Hepatic stellate cell (primary cell): ENCODE data around the gene RASGRP2.

Experiments
- DNase-seq: peaks from one replicate; pipeline ENCODE4 v3.0.0; 2011; ENCODE audit warnings: low spot score

RASGRP2 gene

DNA sequence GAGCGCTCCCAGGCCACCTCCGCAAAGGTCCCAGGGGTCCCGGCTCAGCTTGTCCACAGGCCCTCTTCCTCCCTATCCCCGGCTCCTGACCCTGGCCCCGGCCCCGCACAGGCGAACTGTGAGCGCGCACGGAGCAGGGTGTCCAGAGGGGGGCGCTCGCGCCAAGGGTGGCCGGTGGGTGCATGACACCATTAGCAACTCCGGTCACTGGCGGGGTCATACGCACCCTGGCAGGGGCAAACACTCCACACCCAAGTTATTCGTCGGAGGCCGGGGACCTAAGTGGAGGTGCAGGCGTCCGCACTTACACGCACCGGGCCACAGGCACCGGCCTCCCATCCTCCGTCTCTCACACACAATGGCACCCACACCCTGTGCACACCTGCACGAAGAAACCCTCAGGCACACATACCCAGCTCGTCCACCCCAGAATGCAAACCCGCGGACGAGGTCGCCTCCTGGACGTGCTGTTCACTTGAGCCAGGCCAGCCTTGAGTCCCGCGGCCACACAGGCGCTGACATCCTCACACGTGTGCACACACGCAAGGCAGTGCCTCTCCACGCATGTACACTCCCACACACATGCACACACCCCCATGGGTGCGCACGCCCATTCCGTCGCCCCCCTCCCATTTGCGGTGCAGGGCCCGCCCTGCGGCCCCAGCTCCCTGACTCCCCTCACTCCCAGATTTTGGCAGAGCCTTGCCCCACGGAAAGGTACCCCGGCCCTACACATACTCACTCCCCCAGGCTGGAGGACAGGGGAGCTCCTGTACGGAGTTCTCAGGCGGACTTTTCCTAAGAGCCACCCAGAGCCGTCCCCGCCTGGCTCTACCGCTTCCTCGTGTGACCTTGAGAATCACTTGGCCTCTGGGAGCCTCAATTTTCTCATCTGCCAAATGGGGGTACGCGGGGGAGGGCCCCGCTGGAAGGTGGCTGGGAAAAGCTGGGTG is at the start of gene RASGRP2:
RASGRP2 (minus strand) TSS at position 552 of the 953 bp plus-strand sequence. CDS start 1,276 bp downstream, outside the sequence.
- peak; percentile 76 for DNase-seq

GRCh38 chr11:64792482-64792881 is 48.5 kb upstream of the RASGRP2 start:
- DNase-seq = no peak

- no peak for DNase-seq
Measured at GRCh38 chr11:64791781-64792291, 47.9 kb upstream of the RASGRP2 start.

DNA sequence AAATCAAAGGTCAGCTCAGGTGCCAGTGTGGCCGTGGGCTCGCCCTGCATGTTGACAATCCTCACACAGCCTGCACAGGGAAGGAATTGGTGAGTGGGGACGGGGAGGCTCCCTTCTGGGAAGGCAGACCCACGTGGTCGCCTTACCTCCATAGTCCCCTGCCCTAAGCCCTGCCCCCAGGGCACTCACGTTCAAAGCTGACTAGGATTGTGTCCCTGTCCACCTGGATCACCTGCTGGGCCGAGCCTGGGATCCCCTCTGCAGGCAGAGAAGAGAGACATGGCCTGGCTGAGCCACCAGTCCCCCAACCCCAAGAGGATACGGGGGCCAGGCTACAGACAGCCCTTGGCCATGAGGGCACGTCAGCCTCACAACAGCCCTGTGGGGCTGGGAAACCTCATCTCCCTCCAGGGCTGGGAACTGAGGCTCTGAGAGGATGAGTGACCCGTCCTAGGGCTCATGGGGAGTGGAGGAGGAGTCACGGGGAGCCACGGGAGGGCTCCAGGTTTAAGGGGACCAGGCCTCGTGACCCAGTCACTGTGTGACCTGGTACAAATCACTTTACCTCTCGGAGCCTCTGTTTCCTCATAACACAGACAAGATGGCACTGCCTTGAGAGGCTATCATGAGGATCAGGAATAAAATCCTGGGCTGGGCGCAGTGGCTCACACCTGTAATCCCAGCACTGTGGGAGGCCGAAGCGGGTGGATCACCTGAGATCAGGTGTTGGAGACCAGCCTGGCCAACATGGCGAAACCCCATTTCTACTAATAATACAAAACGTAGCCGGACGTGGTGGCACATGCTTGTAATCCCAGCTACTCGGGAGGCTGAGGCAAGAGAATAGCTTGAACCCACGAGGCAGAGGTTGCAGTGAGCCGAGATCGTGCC is 46.5 kb upstream of the RASGRP2 start:
- no peak for DNase-seq

DNA sequence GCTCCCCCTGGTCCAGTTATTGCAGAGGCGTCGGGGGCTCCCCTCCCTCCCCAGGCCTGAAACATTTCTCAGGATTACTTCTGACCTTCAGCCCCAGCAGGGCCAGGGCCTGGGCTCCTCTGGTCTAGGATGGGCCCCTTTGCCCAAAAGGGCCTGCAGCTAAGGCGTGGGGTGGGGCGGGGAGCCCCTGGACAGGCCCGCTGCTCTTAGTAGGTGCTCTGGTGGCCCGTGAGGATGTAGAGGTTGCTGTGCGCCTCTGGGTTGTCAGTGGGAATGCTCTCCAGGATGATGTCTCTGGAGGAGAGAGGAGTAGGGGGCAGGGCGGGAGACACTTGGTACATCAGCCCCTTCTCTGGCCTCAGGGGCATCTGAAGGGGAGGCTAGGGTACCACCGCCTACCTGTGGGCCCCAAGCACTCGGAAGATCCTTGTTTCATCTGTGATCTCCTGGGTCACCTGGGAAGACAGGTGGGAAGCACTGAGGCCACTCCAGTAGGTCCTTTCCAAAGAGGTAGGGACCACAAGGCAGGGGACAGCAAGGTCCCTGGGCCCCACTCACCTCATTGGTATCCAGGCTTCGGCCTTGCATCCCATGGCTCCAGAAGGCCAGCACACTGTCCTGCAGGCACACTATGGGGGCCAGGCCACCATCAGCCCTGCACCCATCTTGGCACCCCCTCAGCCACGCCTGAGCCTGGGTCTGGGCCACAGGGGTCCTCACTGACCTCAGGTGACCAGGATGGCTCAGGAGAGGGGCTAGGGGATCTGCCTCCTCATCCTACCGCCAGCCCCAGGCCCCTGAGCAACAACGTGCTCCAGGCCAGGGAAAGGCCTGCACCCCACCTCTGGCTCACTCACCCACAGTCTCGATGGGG is 45.6 kb upstream of the RASGRP2 start:
- no peak for DNase-seq

GRCh38 chr11:64788321-64789215 is 44.6 kb upstream of the RASGRP2 start:
- no peak for DNase-seq

DNA sequence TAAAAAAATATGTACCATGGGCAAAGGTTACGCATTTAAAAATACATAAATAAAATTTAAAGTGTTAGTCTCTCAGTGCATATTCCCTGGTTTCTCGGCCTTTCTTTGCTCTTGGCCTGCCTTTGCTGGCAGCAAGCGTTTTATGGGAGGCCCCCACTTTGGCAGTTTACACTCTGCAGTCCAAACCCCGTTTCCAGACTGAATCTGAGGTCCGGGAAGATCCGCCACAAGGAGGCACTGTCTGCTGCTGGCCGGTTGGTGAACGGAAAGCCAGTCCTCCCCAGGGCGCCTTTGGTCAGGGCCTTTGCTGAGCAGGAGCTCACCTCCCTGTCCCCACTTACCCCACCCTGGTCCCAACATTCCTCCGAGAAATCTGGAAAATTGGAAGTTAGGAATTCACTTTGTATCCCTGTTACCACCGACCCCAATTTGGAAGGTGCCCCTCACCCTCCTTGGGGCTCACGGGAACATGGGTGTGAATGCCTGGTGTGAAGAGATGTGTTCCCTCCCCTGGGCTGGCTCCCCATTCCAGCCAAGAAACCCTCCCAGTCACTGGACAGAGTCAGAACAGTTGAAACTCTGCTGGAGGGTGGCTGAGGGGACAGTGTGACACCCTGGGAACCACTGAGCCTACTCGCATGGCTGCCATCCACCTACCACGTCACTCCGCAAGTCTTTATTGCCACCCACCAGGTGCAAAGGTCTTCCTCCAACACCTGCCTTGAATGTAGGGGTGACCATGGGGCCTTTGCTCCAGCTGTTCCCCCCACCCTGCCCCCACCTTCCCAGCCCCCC is 43.8 kb upstream of the RASGRP2 start:
- DNase-seq = peak; percentile 80

- DNase-seq = no peak
Measured at GRCh38 chr11:64786308-64786707, 42.4 kb upstream of the RASGRP2 start.

DNA sequence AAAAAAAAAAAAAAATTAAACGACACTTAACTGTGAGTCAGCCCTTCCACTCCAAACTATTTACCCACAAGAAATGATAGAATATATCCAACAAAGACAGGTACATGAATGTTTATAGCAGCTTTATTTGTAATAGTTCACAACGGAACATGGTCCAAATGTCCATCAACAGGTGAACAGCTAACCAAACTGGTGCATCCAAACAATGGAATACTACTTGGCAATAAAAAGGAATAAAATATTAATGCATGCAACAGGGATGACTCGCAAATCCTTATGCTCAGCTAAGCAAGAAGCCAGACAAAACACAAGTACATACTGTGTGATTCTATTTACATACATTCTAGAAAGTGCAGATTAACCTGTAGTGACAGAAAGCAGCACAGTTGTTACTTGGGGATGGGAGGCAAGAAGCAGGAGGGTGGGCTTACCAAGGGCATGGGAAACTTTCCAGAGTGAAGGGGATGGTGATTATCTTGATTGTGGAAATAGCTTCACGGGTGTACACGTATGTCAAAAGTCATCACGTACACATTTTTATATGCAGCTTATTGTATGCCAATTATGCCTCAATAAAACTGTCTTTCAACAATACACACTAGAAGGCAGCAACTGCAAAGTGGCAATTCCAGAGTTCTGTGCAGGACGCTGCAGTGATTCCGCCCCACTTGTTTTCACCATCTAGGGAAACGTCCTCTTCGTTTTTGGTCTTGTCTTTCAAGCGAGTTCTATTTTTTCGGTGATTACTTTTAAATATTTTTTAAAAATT is 41.1 kb upstream of the RASGRP2 start:
- DNase-seq = no peak

GRCh38 chr11:64778473-64779298 is 34.7 kb upstream of the RASGRP2 start, which contains the start of gene SF1:
Gene SF1 (minus strand): TSS chr11:64778542. CDS start chr11:64778392, 150 bp downstream.
- peak; percentile 98 for DNase-seq

DNA sequence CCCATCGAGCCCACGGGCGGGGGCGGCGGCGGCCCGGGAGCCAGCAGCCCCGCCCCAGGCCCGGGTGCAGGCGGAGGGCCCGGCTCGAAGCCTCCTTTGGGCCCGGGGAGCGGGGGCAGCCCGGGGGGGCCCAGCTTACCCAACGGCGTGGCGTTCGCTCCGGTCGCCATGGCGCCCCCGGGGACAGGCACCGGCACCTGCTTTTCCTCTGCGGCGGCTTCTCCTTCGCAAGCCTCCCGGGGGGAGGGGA is 34.2 kb upstream of the RASGRP2 start:
- DNase-seq = no peak

DNA sequence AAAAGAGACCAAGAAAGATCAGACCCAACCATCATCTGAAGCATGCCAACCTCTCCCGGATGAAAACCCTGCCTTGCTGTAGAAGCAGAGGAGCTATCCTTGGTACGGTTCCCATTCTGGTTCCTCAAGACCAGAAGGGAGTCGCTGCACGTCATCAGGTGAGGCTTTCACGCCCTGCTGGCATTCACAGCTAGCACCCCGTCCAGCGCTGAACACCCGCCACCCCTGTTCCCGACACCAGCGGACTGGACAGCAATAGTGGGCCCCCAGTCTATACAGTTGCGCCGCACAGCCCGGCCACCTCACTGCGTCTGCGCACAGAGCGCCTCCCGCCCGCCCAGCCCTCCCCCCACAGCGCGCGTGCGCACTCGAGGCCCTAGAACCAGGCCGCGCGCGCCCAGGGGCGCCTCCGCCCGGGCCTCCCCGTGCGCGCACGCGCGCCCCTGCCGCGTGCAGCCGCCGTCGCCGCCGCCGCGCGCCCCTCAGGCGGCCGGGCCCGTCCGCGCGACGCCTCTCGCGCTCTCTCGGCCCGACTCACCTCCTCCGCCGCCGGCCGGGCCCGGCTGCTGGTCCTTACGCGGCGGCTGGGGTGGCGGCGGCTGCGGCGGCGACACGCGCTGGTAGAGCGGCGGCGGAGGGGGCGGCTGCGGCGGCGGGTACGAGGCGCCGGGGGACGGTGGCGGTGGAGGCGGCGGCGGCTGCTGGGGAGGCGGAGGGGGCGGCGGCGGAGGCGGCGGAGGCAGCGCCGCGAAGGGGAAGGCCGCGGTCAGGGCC is 33.7 kb upstream of the RASGRP2 start:
- peak; percentile 97 for DNase-seq

DNA sequence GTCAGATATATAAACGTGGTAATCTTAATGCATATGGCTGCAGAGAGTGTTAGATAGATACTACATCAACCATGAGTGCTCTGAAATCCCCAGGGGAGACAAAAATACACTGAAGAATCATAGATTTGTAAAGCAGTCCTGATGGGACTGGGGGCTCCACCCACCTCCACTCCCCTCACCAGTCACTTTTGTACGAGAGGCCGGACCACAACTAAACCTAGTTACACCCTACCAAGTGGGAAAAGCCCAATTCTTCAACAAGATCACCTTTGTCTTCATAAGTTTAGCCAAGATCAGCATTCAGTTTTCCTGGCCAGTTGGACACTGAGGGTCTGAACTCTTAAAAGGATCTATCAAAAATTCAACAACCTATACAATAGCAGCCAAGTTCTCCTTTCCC is 32.9 kb upstream of the RASGRP2 start:
- no peak for DNase-seq

DNA sequence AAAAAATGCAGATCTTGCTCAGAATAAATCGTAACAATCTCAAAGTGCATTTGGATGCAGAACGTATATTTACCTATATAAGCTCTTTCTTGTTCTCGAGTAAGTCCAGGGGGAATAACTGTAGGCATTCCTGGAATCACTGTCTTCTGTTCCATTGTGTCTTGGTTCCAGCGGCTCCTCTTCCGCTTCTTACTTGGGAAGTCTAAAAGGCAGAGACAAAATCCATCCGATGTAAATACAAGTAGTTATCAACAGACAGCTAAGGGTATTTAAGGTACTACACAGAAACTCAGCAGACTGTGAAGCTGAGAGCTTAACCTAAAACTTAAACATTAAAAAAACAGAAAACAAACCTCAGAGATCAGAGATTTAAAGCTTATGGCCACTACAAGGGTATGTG is 32.5 kb upstream of the RASGRP2 start:
- DNase-seq = no peak

DNA sequence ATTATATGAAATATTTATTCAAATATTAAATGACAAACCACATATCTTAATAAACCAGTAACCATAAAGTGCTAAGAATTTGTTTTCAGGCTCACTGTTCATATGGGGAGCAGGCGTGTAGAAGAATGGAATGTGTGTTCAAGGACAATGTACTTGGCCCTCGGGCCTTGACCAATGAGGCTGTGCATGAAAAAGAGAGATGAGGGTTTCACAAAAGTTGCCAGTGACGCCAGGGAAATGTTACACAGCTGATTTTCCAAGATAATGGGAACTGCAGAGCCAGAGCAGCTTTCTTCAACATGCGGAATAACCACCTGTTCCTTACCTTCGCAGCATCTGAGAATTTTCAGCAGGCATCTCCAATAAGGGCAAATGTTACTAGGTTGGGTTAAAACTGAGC is 30.2 kb upstream of the RASGRP2 start:
- no peak for DNase-seq

DNA sequence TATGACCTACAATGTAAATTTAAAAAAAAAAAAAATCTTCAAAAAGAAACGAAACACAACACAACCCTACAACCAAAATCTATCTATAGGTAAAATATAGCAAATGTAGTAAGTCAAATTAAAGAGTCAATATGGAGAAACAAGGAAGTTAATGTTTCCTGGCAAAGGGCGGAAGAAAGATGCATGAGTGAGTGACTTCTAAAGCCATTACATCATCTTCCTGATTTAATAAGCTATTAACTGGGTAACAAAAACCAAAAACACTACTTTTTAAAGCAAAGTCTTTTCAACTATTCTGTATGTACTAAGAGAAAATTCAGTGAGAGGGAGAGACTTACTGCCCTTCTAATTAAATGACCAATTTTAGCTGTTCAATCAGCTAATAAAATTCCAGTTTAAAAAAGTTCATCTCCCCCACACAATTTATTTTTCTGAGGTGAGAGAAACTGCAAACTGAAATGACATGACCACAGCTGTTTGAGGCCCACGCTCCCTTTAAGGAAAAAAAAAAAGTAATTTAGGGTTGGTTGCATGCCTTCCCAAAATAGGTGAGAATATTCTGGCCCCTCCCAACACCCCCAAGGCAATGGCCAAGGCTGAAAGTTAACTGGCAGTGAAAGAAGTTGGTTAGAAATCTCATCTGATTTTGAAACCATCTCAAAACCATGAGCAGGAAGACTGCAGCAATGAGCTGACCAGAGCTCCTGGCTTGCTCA is 28.5 kb upstream of the RASGRP2 start:
- DNase-seq = no peak

DNA sequence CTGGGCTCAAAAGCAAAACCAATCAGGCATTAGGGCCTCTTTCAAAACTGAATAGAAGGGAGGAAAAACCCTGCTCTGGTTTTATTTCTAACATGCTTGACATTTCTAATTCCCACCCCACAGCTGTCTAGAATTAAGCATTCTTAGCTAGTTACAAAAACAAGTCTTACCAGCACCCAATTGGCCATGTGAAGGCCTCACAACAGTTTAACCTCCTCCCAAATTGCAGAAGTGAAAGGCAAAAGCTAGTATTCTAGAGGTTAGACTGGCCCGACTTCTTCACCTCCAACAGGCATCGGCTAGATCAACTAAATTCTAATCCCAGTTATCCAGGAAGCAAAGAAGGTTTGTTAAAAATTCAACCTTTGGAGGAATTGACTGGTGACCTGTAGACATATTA is 27.9 kb upstream of the RASGRP2 start:
- no peak for DNase-seq
